Activated B cell treated with CpG ODN at 0.5 μM for 24 hours (primary cell): ENCODE data around the gene PTPRK. TPM values are rescaled to one million over a fixed set of nuclear protein-coding genes. Genes with fewer than 3 reads are reported as not detected.

Experiments used
- ATAC-seq: fragments of 200-7000 bp; cut with Tn5 transposase; one replicate; pipeline ENCODE4 v1.10.0; 2021; ENCODE audit warnings: low read depth, mild to moderate bottlenecking, moderate library complexity
- CTCF ChIA-PET: fragments of 350-600 bp; sonication (Branson Sonifier 250); formaldehyde crosslinking; loops from one replicate; lab custom pipeline; 2021; ENCODE audit warnings: antibody characterized with exemption; lab: Charles Lee
- POLR2A ChIA-PET: fragments of 350-600 bp; sonication (Branson Sonifier 250); formaldehyde crosslinking; loops from one replicate; lab custom pipeline; 2021; ENCODE audit warnings: antibody characterized with exemption; lab: Charles Lee
- DNase-seq: peaks from one replicate; pipeline ENCODE4 v3.0.0; 2022
- H3K27ac Mint-ChIP-seq: one replicate; pipeline ENCODE4 v1.8.0; 2020; ENCODE audit warnings: mixed read lengths
- H3K27me3 Mint-ChIP-seq: one replicate; pipeline ENCODE4 v1.8.0; 2021; ENCODE audit warnings: mixed read lengths
- H3K36me3 Mint-ChIP-seq: one replicate; pipeline ENCODE4 v1.8.0; 2021; ENCODE audit warnings: low read depth, mixed read lengths
- H3K4me1 Mint-ChIP-seq: one replicate; pipeline ENCODE4 v1.8.0; 2021; ENCODE audit warnings: mixed read lengths
- H3K4me3 Mint-ChIP-seq: one replicate; pipeline ENCODE4 v1.8.0; 2020; ENCODE audit warnings: mild to moderate bottlenecking, mixed read lengths
- H3K9me3 Mint-ChIP-seq: one replicate; pipeline ENCODE4 v1.8.0; 2020; ENCODE audit warnings: mixed read lengths
- CTCF ChIP-seq: fragments of 200-600 bp; IDR thresholded peaks from one replicate; pipeline ENCODE4 v1.8.0; 2022; ENCODE audit warnings: antibody characterized with exemption, mild to moderate bottlenecking
- intact Hi-C: fragments of 100-400 bp; cut with micrococcal nuclease; formaldehyde crosslinking; loops from one replicate; pipeline ENCODE4 v1.15.1; 2024
- total RNA-seq: library from RNA; stranded (reverse); gene quantifications from 2 replicates; pipeline ENCODE4 v1.2.3, GENCODE V29; 2022

PTPRK gene
- total RNA-seq, 1 donor from 2014 or later = 14.2 TPM

GRCh38 chr6:128278836-128279235 lies 241.6 kb downstream of the PTPRK start:
- peaks cover 5% of the 10 kb centered on the region for H3K4me1 Mint-ChIP-seq
- no peaks in the 10 kb centered on the region for H3K9me3 Mint-ChIP-seq
- no peaks in the 10 kb centered on the region for H3K27me3 Mint-ChIP-seq
- no peak for DNase-seq
- H3K27ac Mint-ChIP-seq = no peak overlapping the region
- H3K4me3 Mint-ChIP-seq = no peak overlapping the region
- H3K36me3 Mint-ChIP-seq = no peaks in the 10 kb centered on the region
- ATAC-seq = no peak
- intact Hi-C loops = no loop called here
- CTCF ChIA-PET = no interaction called here
- TF ChIP-seq CTCF = no peak
- POLR2A ChIA-PET = no interaction called here

- DNase-seq (no peak), ATAC-seq (no peak)
- Mint-ChIP-seq H3K27ac (no peak overlapping the region), H3K4me3 (no peak overlapping the region), H3K4me1 (no peaks in the 10 kb centered on the region), H3K9me3 (no peaks in the 10 kb centered on the region), H3K27me3 (no peaks in the 10 kb centered on the region), H3K36me3 (no peaks in the 10 kb centered on the region)
- TF ChIP-seq CTCF = no peak
- POLR2A ChIA-PET = no interaction called here
- CTCF ChIA-PET = no interaction called here
- intact Hi-C loops = no loop called here
Measured at GRCh38 chr6:128277379-128277778, 243.0 kb downstream of the PTPRK start.

- Mint-ChIP-seq H3K27me3 (no peaks in the 10 kb centered on the region), H3K36me3 (no peaks in the 10 kb centered on the region), H3K4me3 (no peak overlapping the region), H3K4me1 (no peaks in the 10 kb centered on the region), H3K9me3 (no peaks in the 10 kb centered on the region), H3K27ac (no peak overlapping the region)
- POLR2A ChIA-PET = no interaction called here
- no peak for TF ChIP-seq CTCF
- no peak for DNase-seq
- CTCF ChIA-PET = no interaction called here
- intact Hi-C loops = no loop called here
- ATAC-seq = no peak
Measured at GRCh38 chr6:128276311-128276710, 244.1 kb downstream of the PTPRK start.

GRCh38 chr6:128275681-128276080 lies 244.7 kb downstream of the PTPRK start:
- no peak for TF ChIP-seq CTCF
- no peaks in the 10 kb centered on the region for H3K4me1 Mint-ChIP-seq
- ATAC-seq (no peak), DNase-seq (no peak)
- H3K9me3 Mint-ChIP-seq = no peaks in the 10 kb centered on the region
- no peak overlapping the region for H3K27ac Mint-ChIP-seq
- no peak overlapping the region for H3K4me3 Mint-ChIP-seq
- ChIA-PET CTCF (no interaction called here), POLR2A (no interaction called here)
- H3K36me3 Mint-ChIP-seq = no peaks in the 10 kb centered on the region
- intact Hi-C loops = no loop called here
- H3K27me3 Mint-ChIP-seq = no peaks in the 10 kb centered on the region

GRCh38 chr6:128275030-128275429 lies 245.4 kb downstream of the PTPRK start:
- no peak for DNase-seq
- TF ChIP-seq CTCF = no peak
- no peaks in the 10 kb centered on the region for H3K9me3 Mint-ChIP-seq
- H3K27ac Mint-ChIP-seq = no peak overlapping the region
- H3K27me3 Mint-ChIP-seq = no peaks in the 10 kb centered on the region
- intact Hi-C loops = no loop called here
- no peaks in the 10 kb centered on the region for H3K36me3 Mint-ChIP-seq
- no peak overlapping the region for H3K4me3 Mint-ChIP-seq
- ChIA-PET CTCF (no interaction called here), POLR2A (no interaction called here)
- ATAC-seq = no peak
- no peaks in the 10 kb centered on the region for H3K4me1 Mint-ChIP-seq
